GM18526 (cell line): ENCODE data around the gene BMAL2.

Source experiments
- POLR2A ChIP-seq: IDR thresholded peaks from 3 replicates; pipeline ENCODE4 v1.6.1; 2011; ENCODE audit not compliant: insufficient read length; ENCODE audit errors: extremely low read depth

The BMAL2 gene

GRCh38 chr12:27366621-27367020 is 34.0 kb downstream of the BMAL2 start:
- TF ChIP-seq POLR2A, result no peak

GRCh38 chr12:27367078-27367477 is 34.4 kb downstream of the BMAL2 start:
- no peak for TF ChIP-seq POLR2A

- TF ChIP-seq POLR2A, result no peak
Observed at GRCh38 chr12:27382171-27382795, 49.6 kb downstream of the BMAL2 start.
